ENCODE measurements around the gene STAT6.

- TF ChIP-seq EZH2 (IDR thresholded peaks at IDR 0.05): no peak
- TF ChIP-seq POLR2AphosphoS5 (IDR thresholded peaks at IDR 0.05; ENCODE audit: borderline replicate concordance, low read depth, low read length): no peak
- no peak for TF ChIP-seq FOXP2 (optimal IDR thresholded peaks at IDR 0.05; ENCODE audit: control extremely low read depth, extremely low read length, insufficient read depth)
Observed at GRCh38 chr12:57047981-57048380, 63.2 kb downstream of the STAT6 start.
